Mesothelial cell of epicardium (in vitro differentiated cells): ENCODE data around the gene FAM20C. TPM values are rescaled to one million over a fixed set of nuclear protein-coding genes. Genes with fewer than 3 reads are reported as not detected.
"Not testable (repeated sequence)": the region's sequence is repeated elsewhere in the genome, so short reads cannot be mapped to it uniquely, and the experiment has no call there.

ENCODE experiments used
- DNase-seq, 2 experiments: peaks; one replicate each; pipeline ENCODE4 v3.0.0; 2021; ENCODE audit warnings: low spot score in 2 of 2; ENCODE audit not compliant: unreplicated experiment in 2 of 2
- H3K27ac Mint-ChIP-seq: 2 replicates; pipeline ENCODE4 v1.8.0; 2021; ENCODE audit warnings: mixed read lengths
- H3K27me3 Mint-ChIP-seq: 2 replicates; pipeline ENCODE4 v1.8.0; 2021; ENCODE audit warnings: low read depth, mixed read lengths
- H3K36me3 Mint-ChIP-seq: 2 replicates; pipeline ENCODE4 v1.8.0; 2021; ENCODE audit warnings: mixed read lengths
- H3K4me1 Mint-ChIP-seq: 2 replicates; pipeline ENCODE4 v1.8.0; 2021; ENCODE audit warnings: mixed read lengths
- H3K4me3 Mint-ChIP-seq: 2 replicates; pipeline ENCODE4 v1.8.0; 2021; ENCODE audit warnings: mild to moderate bottlenecking, moderate library complexity, mixed read lengths
- H3K9me3 Mint-ChIP-seq: 2 replicates; pipeline ENCODE4 v1.8.0; 2021; ENCODE audit warnings: mixed read lengths
- total RNA-seq: library from RNA; stranded (reverse); gene quantifications from 3 replicates; pipeline ENCODE4 v1.2.1, GENCODE V29; 2021
- TF ChIP-seq, protein P1 (sequence below): fragments of 200-600 bp; sonication (generic); IDR thresholded peaks from one replicate; pipeline ENCODE4 v1.5.0; 2021; ENCODE audit warnings: antibody characterized with exemption; ENCODE audit not compliant: unreplicated experiment

FAM20C gene
- total RNA-seq, 1 donor from 2014 or later = 17.8 TPM

DNA sequence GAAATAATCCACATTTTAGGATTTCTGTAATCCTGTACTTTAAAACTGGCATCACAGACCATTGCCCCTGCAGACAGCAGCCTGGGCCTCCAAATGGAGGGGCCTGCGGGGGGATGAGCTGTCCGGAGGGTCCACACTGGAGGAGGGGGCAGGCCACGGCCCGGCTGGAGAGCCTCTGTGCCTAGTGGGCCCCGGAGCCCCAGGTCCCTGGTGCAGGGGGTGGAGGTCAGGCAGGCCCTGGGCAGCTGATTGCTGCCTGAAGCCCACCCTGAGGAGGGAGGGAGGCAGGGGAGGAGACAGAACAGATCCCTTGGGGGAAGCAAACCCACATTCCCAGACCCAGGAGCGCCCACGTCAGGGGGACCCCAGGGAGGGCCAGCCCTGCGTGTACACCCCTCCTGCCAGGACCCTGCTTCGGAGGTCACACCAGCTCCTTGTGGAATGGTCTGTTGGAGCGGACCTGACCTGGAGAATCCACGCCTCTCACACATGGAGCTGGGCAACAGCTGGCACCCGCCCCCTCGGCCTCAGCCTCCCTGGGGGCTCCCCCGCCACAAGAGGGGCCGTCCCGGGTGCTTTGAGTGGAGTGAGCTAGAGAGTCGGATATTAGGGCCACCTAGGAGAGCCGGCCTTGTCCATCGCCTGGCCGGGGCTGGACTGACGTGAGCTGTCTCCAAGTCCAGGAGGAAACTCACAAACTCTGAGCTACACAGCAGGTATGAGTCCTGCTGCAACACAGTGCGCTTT, 12.2 kb upstream of the FAM20C start:
- Mint-ChIP-seq H3K9me3 (no peaks in the 10 kb centered on the region), H3K27ac (no peak overlapping the region), H3K27me3 (peaks cover 22% of the 10 kb centered on the region)

DNA sequence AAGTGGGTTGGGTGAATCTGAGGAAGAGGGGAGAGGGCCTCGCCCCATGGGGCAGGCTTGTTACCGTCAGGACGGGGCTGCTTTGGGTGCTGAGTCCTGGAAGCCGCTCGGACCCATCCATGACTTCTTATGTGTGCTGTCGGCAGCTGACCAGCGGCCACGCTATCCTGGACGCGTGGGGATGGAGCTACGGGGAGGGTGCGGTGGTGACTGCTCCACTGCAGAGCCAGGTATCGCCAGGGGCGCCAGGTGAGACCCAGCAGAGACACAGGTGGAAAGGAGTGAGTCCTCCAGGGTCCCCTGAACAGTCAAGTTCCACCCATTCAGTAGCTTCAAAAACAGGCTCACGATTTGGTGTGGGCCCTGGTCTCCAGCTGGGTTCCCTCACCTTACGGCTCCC, 10.6 kb upstream of the FAM20C start:
- Mint-ChIP-seq H3K36me3 (no peaks in the 10 kb centered on the region), H3K4me3 (no peak overlapping the region), H3K4me1 (peaks cover 3% of the 10 kb centered on the region), H3K27ac (no peak overlapping the region), H3K9me3 (no peaks in the 10 kb centered on the region), H3K27me3 (peaks cover 20% of the 10 kb centered on the region)
- no peak for DNase-seq
- TF ChIP-seq, protein P1, sequence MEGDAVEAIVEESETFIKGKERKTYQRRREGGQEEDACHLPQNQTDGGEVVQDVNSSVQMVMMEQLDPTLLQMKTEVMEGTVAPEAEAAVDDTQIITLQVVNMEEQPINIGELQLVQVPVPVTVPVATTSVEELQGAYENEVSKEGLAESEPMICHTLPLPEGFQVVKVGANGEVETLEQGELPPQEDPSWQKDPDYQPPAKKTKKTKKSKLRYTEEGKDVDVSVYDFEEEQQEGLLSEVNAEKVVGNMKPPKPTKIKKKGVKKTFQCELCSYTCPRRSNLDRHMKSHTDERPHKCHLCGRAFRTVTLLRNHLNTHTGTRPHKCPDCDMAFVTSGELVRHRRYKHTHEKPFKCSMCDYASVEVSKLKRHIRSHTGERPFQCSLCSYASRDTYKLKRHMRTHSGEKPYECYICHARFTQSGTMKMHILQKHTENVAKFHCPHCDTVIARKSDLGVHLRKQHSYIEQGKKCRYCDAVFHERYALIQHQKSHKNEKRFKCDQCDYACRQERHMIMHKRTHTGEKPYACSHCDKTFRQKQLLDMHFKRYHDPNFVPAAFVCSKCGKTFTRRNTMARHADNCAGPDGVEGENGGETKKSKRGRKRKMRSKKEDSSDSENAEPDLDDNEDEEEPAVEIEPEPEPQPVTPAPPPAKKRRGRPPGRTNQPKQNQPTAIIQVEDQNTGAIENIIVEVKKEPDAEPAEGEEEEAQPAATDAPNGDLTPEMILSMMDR = no peak

More for the DNA sequence above, 12.2 kb upstream of the FAM20C start:
- TF ChIP-seq, protein P1 = no peak
- Mint-ChIP-seq H3K4me3 (no peak overlapping the region), H3K4me1 (peaks cover 3% of the 10 kb centered on the region), H3K36me3 (no peaks in the 10 kb centered on the region)
- DNase-seq = no peak

DNA sequence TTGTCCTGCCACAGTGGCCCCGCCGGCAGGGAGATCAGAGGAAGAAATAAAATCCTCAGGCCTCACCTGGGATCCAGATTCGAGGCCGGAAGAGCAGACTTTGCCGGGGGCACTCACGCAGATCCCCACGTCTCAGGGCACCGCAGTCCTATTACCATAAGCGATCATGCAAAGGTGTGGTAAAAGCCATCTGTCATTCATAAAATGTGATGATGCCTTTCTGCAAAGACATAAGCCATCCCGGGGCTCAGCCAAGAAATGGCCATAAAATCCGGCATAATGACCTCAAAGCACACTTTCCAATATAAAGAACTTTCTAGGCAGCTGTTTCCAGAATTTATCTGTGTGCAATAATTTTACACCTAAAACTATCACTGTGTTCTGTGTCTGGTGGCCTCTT, 9.9 kb upstream of the FAM20C start:
- not testable (repeated sequence) for H3K4me3 Mint-ChIP-seq, DNase-seq, H3K9me3 Mint-ChIP-seq, H3K36me3 Mint-ChIP-seq, H3K4me1 Mint-ChIP-seq, H3K27ac Mint-ChIP-seq
- H3K27me3 Mint-ChIP-seq = peaks cover 23% of the 10 kb centered on the region

DNA sequence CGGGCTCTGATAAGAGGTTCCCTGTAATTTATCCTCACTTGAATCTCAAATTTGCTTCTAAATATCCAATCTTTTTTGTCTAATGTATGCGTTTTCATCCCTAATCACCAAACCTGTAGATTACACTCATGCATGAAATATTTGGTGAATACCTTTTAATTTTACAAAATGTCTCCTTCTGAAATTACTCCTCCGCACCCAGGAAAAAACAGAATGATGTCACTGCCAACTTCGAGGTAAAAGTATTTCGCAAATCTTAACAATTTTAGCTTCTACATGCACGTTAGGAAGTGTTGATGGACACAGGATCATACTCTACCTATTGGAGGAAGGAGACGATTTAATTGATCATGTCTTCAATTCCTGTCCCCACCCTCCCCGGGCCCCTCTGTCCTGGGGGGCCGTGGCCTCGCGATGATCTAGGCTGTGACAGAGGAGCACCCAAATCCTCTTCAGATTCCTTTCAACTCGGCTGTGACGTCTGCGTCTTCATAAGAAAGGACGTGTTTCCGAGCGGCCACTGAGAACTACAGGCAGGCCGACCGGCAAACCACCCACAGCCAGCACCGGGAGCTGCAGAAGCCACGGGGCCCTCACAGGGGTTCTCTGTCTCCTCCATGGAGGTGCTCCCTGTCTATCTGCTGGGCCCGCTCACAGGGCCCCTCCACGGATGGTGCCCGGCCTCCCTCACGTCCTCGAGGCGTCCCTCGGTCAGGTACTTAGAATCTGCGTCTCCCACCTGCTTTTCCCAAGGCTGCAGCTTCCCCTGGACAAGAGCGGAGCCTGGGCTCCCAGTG, 8.7 kb upstream of the FAM20C start:
- Mint-ChIP-seq H3K9me3 (no peaks in the 10 kb centered on the region), H3K27ac (no peak overlapping the region), H3K27me3 (peaks cover 27% of the 10 kb centered on the region), H3K36me3 (no peaks in the 10 kb centered on the region), H3K4me1 (peaks cover 4% of the 10 kb centered on the region), H3K4me3 (no peak overlapping the region)
- TF ChIP-seq, protein P1 = no peak
- no peak for DNase-seq

DNA sequence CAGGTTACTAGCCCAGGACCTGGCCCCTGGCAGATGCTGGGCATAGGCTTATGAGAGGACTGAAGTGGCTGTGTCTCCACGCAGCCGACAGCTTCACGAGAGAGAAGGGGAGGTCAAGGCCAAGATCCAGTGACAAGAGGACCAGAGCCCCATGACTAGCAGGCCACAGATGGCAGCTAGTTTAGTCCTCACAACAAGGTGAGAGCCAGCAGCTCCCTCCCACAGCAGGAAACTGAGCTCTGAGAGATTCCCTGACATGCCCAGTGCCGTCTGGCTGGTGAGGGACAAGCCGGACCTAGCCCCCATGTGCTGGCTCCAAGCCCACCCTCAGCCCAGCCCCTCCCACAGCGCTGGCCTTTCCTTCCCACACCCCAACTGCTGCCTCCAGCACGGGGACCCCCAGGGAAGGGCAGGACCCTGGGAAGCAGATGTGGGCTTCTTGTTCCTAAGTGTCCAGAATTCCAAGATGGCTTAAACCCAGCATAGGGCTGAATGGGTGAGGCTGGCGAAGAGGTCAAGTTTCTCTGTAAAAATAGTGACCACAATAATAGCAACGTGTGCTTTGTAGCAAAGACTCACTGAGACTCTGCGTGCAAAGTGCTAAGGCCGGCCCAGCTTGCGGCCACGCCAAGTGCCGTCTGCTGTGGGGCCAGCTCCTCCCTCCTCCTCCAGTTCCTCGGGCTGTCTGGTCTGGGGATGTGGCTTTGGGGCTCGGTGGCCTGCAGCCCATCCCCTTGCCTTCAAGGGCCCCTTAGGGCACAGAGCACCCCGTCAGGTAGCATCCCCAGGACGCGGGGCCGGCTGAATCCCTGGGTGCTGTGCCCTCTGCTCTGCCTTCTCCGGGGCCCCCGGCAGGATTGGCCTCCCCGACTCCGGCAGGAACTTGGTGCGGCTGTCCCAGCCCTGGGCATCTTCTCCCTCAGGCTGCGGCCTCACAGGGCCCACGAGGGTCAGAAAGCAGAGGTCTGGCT, 7.8 kb upstream of the FAM20C start:
- Mint-ChIP-seq H3K4me1 (peaks cover 6% of the 10 kb centered on the region), H3K4me3 (no peak overlapping the region), H3K27ac (no peak overlapping the region), H3K9me3 (no peaks in the 10 kb centered on the region), H3K36me3 (no peaks in the 10 kb centered on the region), H3K27me3 (peaks cover 28% of the 10 kb centered on the region)
- TF ChIP-seq, protein P1 = no peak
- DNase-seq = no peak
